ENCODE results near the gene SH3BP1. TPM values are rescaled to one million over a fixed set of nuclear protein-coding genes. Genes with fewer than 3 reads are reported as not detected.

The SH3BP1 gene
- total and polyA plus RNA-seq, 2 of the 8 experiments (the other 6 are each of a cell fraction or from before 2014, with no cell fraction given): 23.9 to 40.3 TPM

DNA sequence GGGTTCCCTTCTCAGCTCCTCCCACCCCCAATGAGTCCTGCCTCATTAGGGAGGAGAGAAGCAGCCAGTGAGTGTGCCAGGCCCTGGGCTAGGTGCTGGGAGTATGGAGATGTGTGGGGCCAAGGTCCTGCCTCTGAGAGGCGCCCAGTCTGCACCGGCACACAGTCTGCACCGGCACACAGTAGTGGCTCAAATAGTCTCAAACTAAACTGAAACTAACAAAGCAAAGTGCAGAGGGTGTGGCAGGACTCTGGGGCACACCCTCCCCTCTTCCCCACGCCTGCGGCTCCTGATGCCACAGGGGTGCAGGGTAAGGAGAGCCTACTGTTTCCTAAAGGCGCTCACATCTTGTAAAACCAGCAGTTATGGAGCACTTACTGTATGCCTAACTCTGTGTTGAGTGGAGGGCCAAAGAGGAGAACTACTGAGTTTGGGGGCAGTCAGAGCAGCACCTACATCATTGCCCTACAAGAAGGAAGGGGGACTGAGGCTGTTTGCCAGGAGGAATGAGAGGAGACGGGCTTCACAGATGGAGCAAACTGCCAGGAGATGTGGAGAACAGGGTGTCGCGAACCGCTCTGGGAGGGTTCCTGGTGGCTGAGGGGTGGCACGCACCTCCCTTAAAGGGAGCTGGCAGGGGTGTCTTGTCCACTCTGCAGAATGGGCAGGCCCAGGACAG, 939 bp upstream of the SH3BP1 start (continued):
- TF ChIP-seq, protein P1, sequence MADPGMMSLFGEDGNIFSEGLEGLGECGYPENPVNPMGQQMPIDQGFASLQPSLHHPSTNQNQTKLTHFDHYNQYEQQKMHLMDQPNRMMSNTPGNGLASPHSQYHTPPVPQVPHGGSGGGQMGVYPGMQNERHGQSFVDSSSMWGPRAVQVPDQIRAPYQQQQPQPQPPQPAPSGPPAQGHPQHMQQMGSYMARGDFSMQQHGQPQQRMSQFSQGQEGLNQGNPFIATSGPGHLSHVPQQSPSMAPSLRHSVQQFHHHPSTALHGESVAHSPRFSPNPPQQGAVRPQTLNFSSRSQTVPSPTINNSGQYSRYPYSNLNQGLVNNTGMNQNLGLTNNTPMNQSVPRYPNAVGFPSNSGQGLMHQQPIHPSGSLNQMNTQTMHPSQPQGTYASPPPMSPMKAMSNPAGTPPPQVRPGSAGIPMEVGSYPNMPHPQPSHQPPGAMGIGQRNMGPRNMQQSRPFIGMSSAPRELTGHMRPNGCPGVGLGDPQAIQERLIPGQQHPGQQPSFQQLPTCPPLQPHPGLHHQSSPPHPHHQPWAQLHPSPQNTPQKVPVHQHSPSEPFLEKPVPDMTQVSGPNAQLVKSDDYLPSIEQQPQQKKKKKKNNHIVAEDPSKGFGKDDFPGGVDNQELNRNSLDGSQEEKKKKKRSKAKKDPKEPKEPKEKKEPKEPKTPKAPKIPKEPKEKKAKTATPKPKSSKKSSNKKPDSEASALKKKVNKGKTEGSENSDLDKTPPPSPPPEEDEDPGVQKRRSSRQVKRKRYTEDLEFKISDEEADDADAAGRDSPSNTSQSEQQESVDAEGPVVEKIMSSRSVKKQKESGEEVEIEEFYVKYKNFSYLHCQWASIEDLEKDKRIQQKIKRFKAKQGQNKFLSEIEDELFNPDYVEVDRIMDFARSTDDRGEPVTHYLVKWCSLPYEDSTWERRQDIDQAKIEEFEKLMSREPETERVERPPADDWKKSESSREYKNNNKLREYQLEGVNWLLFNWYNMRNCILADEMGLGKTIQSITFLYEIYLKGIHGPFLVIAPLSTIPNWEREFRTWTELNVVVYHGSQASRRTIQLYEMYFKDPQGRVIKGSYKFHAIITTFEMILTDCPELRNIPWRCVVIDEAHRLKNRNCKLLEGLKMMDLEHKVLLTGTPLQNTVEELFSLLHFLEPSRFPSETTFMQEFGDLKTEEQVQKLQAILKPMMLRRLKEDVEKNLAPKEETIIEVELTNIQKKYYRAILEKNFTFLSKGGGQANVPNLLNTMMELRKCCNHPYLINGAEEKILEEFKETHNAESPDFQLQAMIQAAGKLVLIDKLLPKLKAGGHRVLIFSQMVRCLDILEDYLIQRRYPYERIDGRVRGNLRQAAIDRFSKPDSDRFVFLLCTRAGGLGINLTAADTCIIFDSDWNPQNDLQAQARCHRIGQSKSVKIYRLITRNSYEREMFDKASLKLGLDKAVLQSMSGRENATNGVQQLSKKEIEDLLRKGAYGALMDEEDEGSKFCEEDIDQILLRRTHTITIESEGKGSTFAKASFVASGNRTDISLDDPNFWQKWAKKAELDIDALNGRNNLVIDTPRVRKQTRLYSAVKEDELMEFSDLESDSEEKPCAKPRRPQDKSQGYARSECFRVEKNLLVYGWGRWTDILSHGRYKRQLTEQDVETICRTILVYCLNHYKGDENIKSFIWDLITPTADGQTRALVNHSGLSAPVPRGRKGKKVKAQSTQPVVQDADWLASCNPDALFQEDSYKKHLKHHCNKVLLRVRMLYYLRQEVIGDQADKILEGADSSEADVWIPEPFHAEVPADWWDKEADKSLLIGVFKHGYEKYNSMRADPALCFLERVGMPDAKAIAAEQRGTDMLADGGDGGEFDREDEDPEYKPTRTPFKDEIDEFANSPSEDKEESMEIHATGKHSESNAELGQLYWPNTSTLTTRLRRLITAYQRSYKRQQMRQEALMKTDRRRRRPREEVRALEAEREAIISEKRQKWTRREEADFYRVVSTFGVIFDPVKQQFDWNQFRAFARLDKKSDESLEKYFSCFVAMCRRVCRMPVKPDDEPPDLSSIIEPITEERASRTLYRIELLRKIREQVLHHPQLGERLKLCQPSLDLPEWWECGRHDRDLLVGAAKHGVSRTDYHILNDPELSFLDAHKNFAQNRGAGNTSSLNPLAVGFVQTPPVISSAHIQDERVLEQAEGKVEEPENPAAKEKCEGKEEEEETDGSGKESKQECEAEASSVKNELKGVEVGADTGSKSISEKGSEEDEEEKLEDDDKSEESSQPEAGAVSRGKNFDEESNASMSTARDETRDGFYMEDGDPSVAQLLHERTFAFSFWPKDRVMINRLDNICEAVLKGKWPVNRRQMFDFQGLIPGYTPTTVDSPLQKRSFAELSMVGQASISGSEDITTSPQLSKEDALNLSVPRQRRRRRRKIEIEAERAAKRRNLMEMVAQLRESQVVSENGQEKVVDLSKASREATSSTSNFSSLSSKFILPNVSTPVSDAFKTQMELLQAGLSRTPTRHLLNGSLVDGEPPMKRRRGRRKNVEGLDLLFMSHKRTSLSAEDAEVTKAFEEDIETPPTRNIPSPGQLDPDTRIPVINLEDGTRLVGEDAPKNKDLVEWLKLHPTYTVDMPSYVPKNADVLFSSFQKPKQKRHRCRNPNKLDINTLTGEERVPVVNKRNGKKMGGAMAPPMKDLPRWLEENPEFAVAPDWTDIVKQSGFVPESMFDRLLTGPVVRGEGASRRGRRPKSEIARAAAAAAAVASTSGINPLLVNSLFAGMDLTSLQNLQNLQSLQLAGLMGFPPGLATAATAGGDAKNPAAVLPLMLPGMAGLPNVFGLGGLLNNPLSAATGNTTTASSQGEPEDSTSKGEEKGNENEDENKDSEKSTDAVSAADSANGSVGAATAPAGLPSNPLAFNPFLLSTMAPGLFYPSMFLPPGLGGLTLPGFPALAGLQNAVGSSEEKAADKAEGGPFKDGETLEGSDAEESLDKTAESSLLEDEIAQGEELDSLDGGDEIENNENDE (IDR thresholded peaks at IDR 0.05; ENCODE audit: insufficient replicate concordance, low read length): no peak
- TF ChIP-seq SUZ12 (IDR thresholded peaks at IDR 0.05; ENCODE audit: low read length): no peak

Measured in H1 (cell line).